ENCODE measurements around the gene WDR20. TPM values are rescaled to one million over a fixed set of nuclear protein-coding genes. Genes with fewer than 3 reads are reported as not detected.
A peak's percentile ranks its signal among the peaks of the same experiment; 100 is the strongest.

Gene WDR20
- polyA plus RNA-seq, 4 donors, result 14.6 to 33.1 (median 23.3) TPM

DNA sequence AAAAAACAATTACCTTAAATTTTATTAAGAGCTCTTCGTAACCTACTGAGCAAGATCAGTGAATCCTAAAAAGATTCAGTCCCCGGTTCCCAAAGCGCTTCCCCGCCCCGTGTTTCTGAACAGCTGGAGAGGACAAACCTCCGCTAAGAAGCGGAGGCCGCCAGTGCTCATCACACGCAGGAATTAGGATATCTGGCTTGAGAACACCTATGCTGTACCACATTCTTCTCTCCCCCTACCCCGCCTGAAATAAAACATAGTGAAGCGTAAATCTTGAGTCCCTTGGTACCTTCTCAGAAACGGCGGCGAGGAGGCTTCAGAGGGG lies 774 bp upstream of the WDR20 start:
- peak overlapping the region; percentile 20 to 55 (median 51) for H3K27ac ChIP-seq (ENCODE audit: low read depth in 1 of 3, low read length in 2 of 3)
- H3K36me3 ChIP-seq (ENCODE audit: control insufficient read depth in 3 of 3, insufficient read depth in 2 of 3, low read depth in 1 of 3, low read length in 3 of 3), result peaks cover 0 to 4% (median 3%) of the 10 kb centered on the region in 3 donors
- DNase-seq (no peak), FAIRE-seq (no peak)
- WGBS, 3 donors, result 1 to 3% (median 1%) methylated on average over 14 of the region's 14 CpGs
- H3K4me3 ChIP-seq (ENCODE audit: low read depth in 1 of 3, low read length in 3 of 3), result peak overlapping the region; percentile 76 to 98 (median 90)
- no peaks in the 10 kb centered on the region for H3K27me3 ChIP-seq (ENCODE audit: control insufficient read depth in 3 of 3, insufficient read depth in 3 of 3, low read length in 3 of 3)
- H3K4me1 ChIP-seq (ENCODE audit: control insufficient read depth in 3 of 3, insufficient read depth in 2 of 3, low read depth in 1 of 3, low read length in 2 of 3), result peaks cover 0 to 4% (median 0%) of the 10 kb centered on the region in 3 donors
- H3K9me3 ChIP-seq (ENCODE audit: control insufficient read depth in 2 of 2, insufficient read depth in 1 of 2, low read depth in 1 of 2, low read length in 1 of 2), result no peaks in the 10 kb centered on the region

DNA sequence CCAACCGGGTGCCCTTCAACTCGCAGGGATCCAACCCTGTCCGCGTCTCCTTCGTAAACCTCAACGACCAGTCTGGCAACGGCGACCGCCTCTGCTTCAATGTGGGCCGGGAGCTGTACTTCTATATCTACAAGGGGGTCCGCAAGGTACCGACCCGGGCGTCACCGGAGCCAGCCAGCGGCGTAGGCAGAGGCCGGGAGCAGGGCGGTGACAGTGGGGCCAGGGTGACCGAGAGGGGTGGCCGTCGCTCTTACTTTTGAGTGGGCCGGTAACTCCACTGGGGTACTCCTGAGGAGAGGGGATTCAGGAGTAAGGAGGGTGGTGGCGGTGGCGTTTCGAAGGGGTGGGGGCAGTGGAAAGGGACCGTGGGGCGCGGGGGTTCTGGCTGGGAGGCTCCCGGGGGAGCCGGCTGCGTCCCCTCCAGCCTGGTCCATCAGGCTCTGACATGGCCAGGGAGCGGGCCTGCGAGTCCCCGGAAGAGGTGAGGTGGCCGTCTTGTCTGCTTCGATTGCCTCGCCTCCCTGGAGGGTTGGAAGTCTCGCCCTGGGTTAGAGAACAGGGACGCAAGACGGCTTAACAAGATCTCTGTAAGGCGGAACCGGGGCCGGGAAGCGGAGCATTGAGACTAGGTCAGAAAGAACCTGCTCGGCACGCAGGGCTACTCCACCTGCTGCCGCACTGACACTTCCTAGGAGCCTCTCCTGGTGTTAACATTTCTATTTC lies 491 bp downstream of the WDR20 start:
- Histone ChIP-seq H3K27me3 (ENCODE audit: control insufficient read depth in 3 of 3, insufficient read depth in 3 of 3, low read length in 3 of 3) (no peaks in the 10 kb centered on the region), H3K4me1 (ENCODE audit: control insufficient read depth in 3 of 3, insufficient read depth in 2 of 3, low read depth in 1 of 3, low read length in 2 of 3) (peaks cover 0 to 4% (median 0%) of the 10 kb centered on the region in 3 donors), H3K9me3 (ENCODE audit: control insufficient read depth in 2 of 2, insufficient read depth in 1 of 2, low read depth in 1 of 2, low read length in 1 of 2) (no peaks in the 10 kb centered on the region), H3K27ac (ENCODE audit: low read depth in 1 of 3, low read length in 2 of 3) (peak overlapping the region; percentile 75 to 82 (median 82)), H3K36me3 (ENCODE audit: control insufficient read depth in 3 of 3, insufficient read depth in 2 of 3, low read depth in 1 of 3, low read length in 3 of 3) (peaks cover 0 to 4% (median 3%) of the 10 kb centered on the region in 3 donors), H3K4me3 (ENCODE audit: low read depth in 1 of 3, low read length in 3 of 3) (peak overlapping the region; percentile 90 to 98 (median 95))
- 1% methylated on average over 46 to 48 of the region's 48 CpGs for WGBS, 3 donors
- DNase-seq (peak; percentile 54 to 64), FAIRE-seq (no peak)

DNA sequence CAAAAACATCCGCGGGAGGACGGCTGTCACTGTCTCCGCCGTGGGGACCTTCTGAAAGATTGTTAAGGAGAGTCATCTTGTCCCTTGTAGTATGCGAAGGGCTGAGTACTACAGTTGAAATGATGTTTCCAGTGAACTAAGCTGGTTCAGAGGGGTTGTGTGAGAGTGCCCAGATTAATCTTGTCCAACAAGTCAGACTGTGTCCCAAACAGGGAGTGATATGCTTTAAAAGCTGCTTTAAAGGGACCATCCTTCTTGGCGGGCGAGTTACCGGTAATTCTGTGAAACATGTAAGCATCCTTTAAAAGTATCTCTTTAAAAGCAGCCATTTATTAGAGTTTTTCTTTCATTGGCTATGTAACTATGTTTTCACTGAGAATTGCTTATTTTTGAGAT lies 1.1 kb downstream of the WDR20 start:
- Histone ChIP-seq H3K4me3 (ENCODE audit: low read depth in 1 of 3, low read length in 3 of 3) (peak overlapping the region; percentile 90 to 98 (median 95)), H3K4me1 (ENCODE audit: control insufficient read depth in 3 of 3, insufficient read depth in 2 of 3, low read depth in 1 of 3, low read length in 2 of 3) (peaks cover 0 to 4% (median 0%) of the 10 kb centered on the region in 3 donors), H3K27ac (ENCODE audit: low read depth in 1 of 3, low read length in 2 of 3) (peak overlapping the region; percentile 43 to 82 (median 75)), H3K36me3 (ENCODE audit: control insufficient read depth in 3 of 3, insufficient read depth in 2 of 3, low read depth in 1 of 3, low read length in 3 of 3) (peaks cover 0 to 8% (median 3%) of the 10 kb centered on the region in 3 donors), H3K9me3 (ENCODE audit: control insufficient read depth in 2 of 2, insufficient read depth in 1 of 2, low read depth in 1 of 2, low read length in 1 of 2) (no peaks in the 10 kb centered on the region), H3K27me3 (ENCODE audit: control insufficient read depth in 3 of 3, insufficient read depth in 3 of 3, low read length in 3 of 3) (no peaks in the 10 kb centered on the region)
- no peak for FAIRE-seq
- no peak for DNase-seq
- WGBS, 3 donors, result 4 to 12% (median 12%) methylated on average over 9 of the region's 9 CpGs

DNA sequence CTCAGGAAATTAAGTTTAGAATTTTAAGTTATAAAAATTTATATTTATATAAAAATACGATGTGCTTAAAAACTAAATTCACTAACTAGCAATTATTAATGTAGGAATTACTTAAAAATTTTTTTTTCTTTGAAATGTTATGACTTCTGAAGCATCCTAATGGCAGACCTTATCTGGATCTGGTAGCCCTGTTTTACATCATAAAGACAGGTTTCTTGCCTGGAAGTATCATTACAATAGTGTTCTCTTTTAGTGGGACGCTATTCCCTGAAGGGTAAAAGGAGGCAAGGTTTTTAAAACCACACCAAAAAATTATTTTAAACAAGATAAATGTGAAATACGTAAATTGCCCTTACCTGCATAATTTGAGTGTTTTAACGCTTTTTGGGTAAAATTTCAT lies 2.1 kb downstream of the WDR20 start:
- FAIRE-seq (no peak), DNase-seq (no peak)
- WGBS, 3 donors, result 77 to 87% (median 82%) methylated on average over 4 of the region's 4 CpGs
- Histone ChIP-seq H3K27ac (ENCODE audit: low read depth in 1 of 3, low read length in 2 of 3) (no peak overlapping the region), H3K4me3 (ENCODE audit: low read depth in 1 of 3, low read length in 3 of 3) (no peak overlapping the region), H3K36me3 (ENCODE audit: control insufficient read depth in 3 of 3, insufficient read depth in 2 of 3, low read depth in 1 of 3, low read length in 3 of 3) (peaks cover 0 to 8% (median 3%) of the 10 kb centered on the region in 3 donors), H3K9me3 (ENCODE audit: control insufficient read depth in 2 of 2, insufficient read depth in 1 of 2, low read depth in 1 of 2, low read length in 1 of 2) (no peaks in the 10 kb centered on the region), H3K27me3 (ENCODE audit: control insufficient read depth in 3 of 3, insufficient read depth in 3 of 3, low read length in 3 of 3) (no peaks in the 10 kb centered on the region), H3K4me1 (ENCODE audit: control insufficient read depth in 3 of 3, insufficient read depth in 2 of 3, low read depth in 1 of 3, low read length in 2 of 3) (peaks cover 0 to 4% (median 4%) of the 10 kb centered on the region in 3 donors)

DNA sequence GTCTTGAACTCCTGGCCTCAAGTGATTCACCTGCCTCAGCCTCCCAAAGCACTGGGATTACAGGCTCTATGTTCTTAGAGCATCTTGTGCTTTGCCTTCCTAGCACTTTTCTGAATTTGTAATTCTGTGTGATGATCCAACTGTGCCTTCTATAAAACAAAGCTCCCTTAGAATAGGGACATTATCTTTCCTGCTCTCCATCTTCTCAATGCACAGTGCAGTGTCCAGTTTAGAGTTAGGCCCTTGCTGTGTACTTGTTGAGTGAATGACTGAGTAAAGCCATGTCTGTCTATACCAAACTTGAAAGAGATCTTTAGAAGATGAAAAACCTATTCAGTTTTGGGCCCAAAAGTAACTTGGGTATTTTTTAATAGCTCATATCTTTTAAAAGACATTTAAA lies 5.2 kb downstream of the WDR20 start:
- Histone ChIP-seq H3K36me3 (ENCODE audit: control insufficient read depth in 3 of 3, insufficient read depth in 2 of 3, low read depth in 1 of 3, low read length in 3 of 3) (peaks cover 0 to 13% (median 3%) of the 10 kb centered on the region in 3 donors), H3K27ac (ENCODE audit: low read depth in 1 of 3, low read length in 2 of 3) (no peak overlapping the region), H3K4me1 (ENCODE audit: control insufficient read depth in 3 of 3, insufficient read depth in 2 of 3, low read depth in 1 of 3, low read length in 2 of 3) (peaks cover 0 to 6% (median 4%) of the 10 kb centered on the region in 3 donors), H3K9me3 (ENCODE audit: control insufficient read depth in 2 of 2, insufficient read depth in 1 of 2, low read depth in 1 of 2, low read length in 1 of 2) (no peaks in the 10 kb centered on the region), H3K27me3 (ENCODE audit: control insufficient read depth in 3 of 3, insufficient read depth in 3 of 3, low read length in 3 of 3) (no peaks in the 10 kb centered on the region), H3K4me3 (ENCODE audit: low read depth in 1 of 3, low read length in 3 of 3) (no peak overlapping the region)
- no peak for FAIRE-seq
- no peak for DNase-seq

DNA sequence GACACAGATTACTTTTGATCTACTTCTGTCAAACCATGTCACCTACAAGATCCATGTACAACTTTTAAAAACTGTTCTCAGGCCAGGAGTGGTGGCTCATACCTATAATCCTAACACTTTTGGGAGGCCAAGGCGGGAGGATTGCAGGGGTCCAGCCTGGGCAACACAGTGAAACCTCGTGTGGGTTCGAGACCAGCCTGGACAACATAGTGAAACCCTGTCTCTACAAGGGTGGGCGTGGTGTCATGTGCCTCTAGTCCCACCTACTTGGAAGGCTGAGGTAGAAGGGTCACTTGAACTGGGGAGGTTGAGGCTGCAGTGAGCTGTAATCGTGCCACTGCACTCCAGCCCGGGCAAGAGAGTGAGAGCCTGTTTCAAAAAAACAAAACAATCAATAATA lies 5.7 kb downstream of the WDR20 start:
- Histone ChIP-seq H3K36me3 (ENCODE audit: control insufficient read depth in 3 of 3, insufficient read depth in 2 of 3, low read depth in 1 of 3, low read length in 3 of 3) (peaks cover 0 to 13% (median 3%) of the 10 kb centered on the region in 3 donors), H3K4me1 (ENCODE audit: control insufficient read depth in 3 of 3, insufficient read depth in 2 of 3, low read depth in 1 of 3, low read length in 2 of 3) (peaks cover 0 to 8% (median 6%) of the 10 kb centered on the region in 3 donors), H3K9me3 (ENCODE audit: control insufficient read depth in 2 of 2, insufficient read depth in 1 of 2, low read depth in 1 of 2, low read length in 1 of 2) (no peaks in the 10 kb centered on the region), H3K27me3 (ENCODE audit: control insufficient read depth in 3 of 3, insufficient read depth in 3 of 3, low read length in 3 of 3) (no peaks in the 10 kb centered on the region), H3K27ac (ENCODE audit: low read depth in 1 of 3, low read length in 2 of 3) (no peak overlapping the region), H3K4me3 (ENCODE audit: low read depth in 1 of 3, low read length in 3 of 3) (no peak overlapping the region)
- no peak for FAIRE-seq
- DNase-seq, result no peak
- WGBS, 3 donors, result 87 to 94% (median 94%) methylated on average over 6 of the region's 6 CpGs

DNA sequence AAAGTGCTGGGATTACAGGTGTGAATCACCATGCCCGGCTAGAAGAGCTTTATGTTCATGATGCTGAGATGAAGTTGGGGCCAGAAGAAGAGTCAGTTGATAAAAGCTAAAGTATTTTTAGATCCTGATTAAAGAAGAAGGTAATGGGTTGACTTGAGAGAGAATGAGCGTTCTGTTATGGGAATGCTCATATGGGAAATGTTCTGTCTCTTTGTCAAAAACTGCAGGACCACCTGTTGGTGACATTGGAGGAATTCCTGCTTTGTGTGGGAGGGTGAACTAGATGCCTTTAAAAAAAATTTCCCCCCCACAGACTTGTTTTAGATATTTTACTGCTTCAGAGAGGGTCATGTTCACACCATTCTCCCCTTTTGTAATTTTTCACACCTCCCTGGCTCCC lies 6.7 kb downstream of the WDR20 start:
- no peak overlapping the region for H3K4me3 ChIP-seq (ENCODE audit: low read depth in 1 of 3, low read length in 3 of 3)
- no peak overlapping the region for H3K27ac ChIP-seq (ENCODE audit: low read depth in 1 of 3, low read length in 2 of 3)
- no peaks in the 10 kb centered on the region for H3K27me3 ChIP-seq (ENCODE audit: control insufficient read depth in 3 of 3, insufficient read depth in 3 of 3, low read length in 3 of 3)
- 64 to 80% (median 77%) methylated on average over 2 of the region's 2 CpGs for WGBS, 3 donors
- peaks cover 0 to 13% (median 3%) of the 10 kb centered on the region in 3 donors for H3K36me3 ChIP-seq (ENCODE audit: control insufficient read depth in 3 of 3, insufficient read depth in 2 of 3, low read depth in 1 of 3, low read length in 3 of 3)
- no peak for FAIRE-seq
- DNase-seq, result no peak
- peaks cover 0 to 14% (median 6%) of the 10 kb centered on the region in 3 donors for H3K4me1 ChIP-seq (ENCODE audit: control insufficient read depth in 3 of 3, insufficient read depth in 2 of 3, low read depth in 1 of 3, low read length in 2 of 3)
- no peaks in the 10 kb centered on the region for H3K9me3 ChIP-seq (ENCODE audit: control insufficient read depth in 2 of 2, insufficient read depth in 1 of 2, low read depth in 1 of 2, low read length in 1 of 2)

DNA sequence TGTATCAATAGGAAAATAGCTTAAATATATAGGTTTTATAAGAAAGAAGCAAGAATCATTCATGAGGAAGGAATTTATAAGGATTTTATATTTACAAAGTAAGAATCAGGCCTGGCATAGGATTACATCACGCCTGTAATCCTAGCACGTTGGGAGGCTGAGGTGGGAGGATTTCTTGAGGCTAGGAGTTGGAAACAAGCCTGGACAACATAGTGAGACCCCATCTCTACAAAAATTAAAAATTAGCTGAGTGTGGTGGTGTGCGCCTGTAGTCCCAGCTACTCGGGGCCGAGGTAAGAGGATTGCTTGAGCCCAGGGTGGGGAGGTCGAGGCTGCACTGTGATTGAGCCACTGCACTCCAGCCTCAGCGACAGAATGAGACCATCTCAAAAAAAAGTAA lies 10.4 kb downstream of the WDR20 start:
- H3K9me3 ChIP-seq (ENCODE audit: control insufficient read depth in 2 of 2, insufficient read depth in 1 of 2, low read depth in 1 of 2, low read length in 1 of 2), result peaks cover 0 to 5% of the 10 kb centered on the region in 2 donors
- no peaks in the 10 kb centered on the region for H3K27me3 ChIP-seq (ENCODE audit: control insufficient read depth in 3 of 3, insufficient read depth in 3 of 3, low read length in 3 of 3)
- no peak overlapping the region for H3K4me3 ChIP-seq (ENCODE audit: low read depth in 1 of 3, low read length in 3 of 3)
- H3K27ac ChIP-seq (ENCODE audit: low read depth in 1 of 3, low read length in 2 of 3), result peak overlapping the region in 2 of 3 donors; percentile 63 to 77
- H3K36me3 ChIP-seq (ENCODE audit: control insufficient read depth in 3 of 3, insufficient read depth in 2 of 3, low read depth in 1 of 3, low read length in 3 of 3), result peaks cover 0 to 17% (median 0%) of the 10 kb centered on the region in 3 donors
- peaks cover 5 to 30% (median 14%) of the 10 kb centered on the region in 3 donors for H3K4me1 ChIP-seq (ENCODE audit: control insufficient read depth in 3 of 3, insufficient read depth in 2 of 3, low read depth in 1 of 3, low read length in 2 of 3)
- DNase-seq (no peak), FAIRE-seq (no peak)
- WGBS, 3 donors, result 46 to 82% (median 68%) methylated on average over 7 of the region's 7 CpGs
